ENCODE measurements around the gene CSK. TPM values are rescaled to one million over a fixed set of nuclear protein-coding genes. Genes with fewer than 3 reads are reported as not detected.

The CSK gene
- total and polyA plus RNA-seq, 4 donors: 21.8 to 55.2 (median 32.3) TPM

GRCh38 chr15:74799856-74800558 lies 18.1 kb downstream of the CSK start:
- Histone ChIP-seq H3K27ac (ENCODE audit: low read depth in 1 of 2, low read length in 2 of 2) (no peak overlapping the region), H3K4me1 (ENCODE audit: control insufficient read depth in 1 of 2, insufficient read depth in 2 of 2, low read length in 2 of 2) (no peaks in the 10 kb centered on the region), H3K9me3 (ENCODE audit: control insufficient read depth, low read length) (no peaks in the 10 kb centered on the region), H3K4me3 (ENCODE audit: low read length in 2 of 2) (no peak overlapping the region), H3K36me3 (ENCODE audit: control insufficient read depth in 1 of 2, insufficient read depth in 2 of 2, low read length in 1 of 2) (peaks cover 0 to 1% of the 10 kb centered on the region in 2 donors), H3K27me3 (ENCODE audit: control insufficient read depth in 1 of 2, insufficient read depth in 2 of 2, low read length in 1 of 2) (no peaks in the 10 kb centered on the region)
- intact Hi-C loops (cut with DNase I): loop anchor here in 1 of 2 donors (2.0 to 5.0 kb wide), 2 partner anchors 17 to 33 kb away; partner anchors contain the start of gene CSK
- WGBS, 2 donors: 53 to 54% methylated on average over 18 of the region's 18 CpGs
- peak; percentile 89 for ATAC-seq (ENCODE audit: low FRiP score)
- peak; percentile 86 to 92 for DNase-seq

GRCh38 chr15:74800559-74801094 lies 18.7 kb downstream of the CSK start:
- no peaks in the 10 kb centered on the region for H3K27me3 ChIP-seq (ENCODE audit: control insufficient read depth in 1 of 2, insufficient read depth in 2 of 2, low read length in 1 of 2)
- H3K9me3 ChIP-seq (ENCODE audit: control insufficient read depth, low read length): no peaks in the 10 kb centered on the region
- no peak overlapping the region for H3K4me3 ChIP-seq (ENCODE audit: low read length in 2 of 2)
- ATAC-seq (ENCODE audit: low FRiP score) (no peak), DNase-seq (peak in 1 of 2 donors; percentile 67)
- 81 to 84% methylated on average over 20 of the region's 20 CpGs for WGBS, 2 donors
- peaks cover 0 to 1% of the 10 kb centered on the region in 2 donors for H3K36me3 ChIP-seq (ENCODE audit: control insufficient read depth in 1 of 2, insufficient read depth in 2 of 2, low read length in 1 of 2)
- intact Hi-C loops (cut with DNase I): loop anchor here in 1 of 2 donors (2.0 to 5.0 kb wide), 2 partner anchors 18 to 33 kb away; partner anchors contain the start of gene CSK
- H3K4me1 ChIP-seq (ENCODE audit: control insufficient read depth in 1 of 2, insufficient read depth in 2 of 2, low read length in 2 of 2): no peaks in the 10 kb centered on the region
- H3K27ac ChIP-seq (ENCODE audit: low read depth in 1 of 2, low read length in 2 of 2): no peak overlapping the region

- Histone ChIP-seq H3K4me1 (ENCODE audit: control insufficient read depth in 1 of 2, insufficient read depth in 2 of 2, low read length in 2 of 2) (no peaks in the 10 kb centered on the region), H3K27ac (ENCODE audit: low read depth in 1 of 2, low read length in 2 of 2) (no peak overlapping the region), H3K27me3 (ENCODE audit: control insufficient read depth in 1 of 2, insufficient read depth in 2 of 2, low read length in 1 of 2) (no peaks in the 10 kb centered on the region), H3K36me3 (ENCODE audit: control insufficient read depth in 1 of 2, insufficient read depth in 2 of 2, low read length in 1 of 2) (peaks cover 0 to 1% of the 10 kb centered on the region in 2 donors), H3K4me3 (ENCODE audit: low read length in 2 of 2) (no peak overlapping the region), H3K9me3 (ENCODE audit: control insufficient read depth, low read length) (no peaks in the 10 kb centered on the region)
- WGBS, 2 donors: 83 to 86% methylated on average over 18 of the region's 18 CpGs
- intact Hi-C loops (cut with DNase I): loop anchor here in 1 of 2 donors (2.0 to 5.0 kb wide), 2 partner anchors 19 to 34 kb away; partner anchors contain the start of gene CSK
- DNase-seq: no peak
- no peak for ATAC-seq (ENCODE audit: low FRiP score)
Measured at GRCh38 chr15:74801311-74801997, 19.6 kb downstream of the CSK start.

- DNase-seq (peak in 1 of 2 donors; percentile 56), ATAC-seq (ENCODE audit: low FRiP score) (no peak)
- no peak overlapping the region for H3K4me3 ChIP-seq (ENCODE audit: low read length in 2 of 2)
- no peak overlapping the region for H3K27ac ChIP-seq (ENCODE audit: low read depth in 1 of 2, low read length in 2 of 2)
- WGBS, 2 donors: 87 to 89% methylated on average over 20 of the region's 20 CpGs
- H3K9me3 ChIP-seq (ENCODE audit: control insufficient read depth, low read length): no peaks in the 10 kb centered on the region
- no peaks in the 10 kb centered on the region for H3K4me1 ChIP-seq (ENCODE audit: control insufficient read depth in 1 of 2, insufficient read depth in 2 of 2, low read length in 2 of 2)
- peaks cover 0 to 1% of the 10 kb centered on the region in 2 donors for H3K36me3 ChIP-seq (ENCODE audit: control insufficient read depth in 1 of 2, insufficient read depth in 2 of 2, low read length in 1 of 2)
- no peaks in the 10 kb centered on the region for H3K27me3 ChIP-seq (ENCODE audit: control insufficient read depth in 1 of 2, insufficient read depth in 2 of 2, low read length in 1 of 2)
- intact Hi-C loops (cut with DNase I): loop anchor here in 1 of 2 donors (5.0 kb wide), 1 partner anchor 35 kb away; no protein-coding TSS in a partner anchor
Measured at GRCh38 chr15:74802290-74802689, 20.4 kb downstream of the CSK start.

GRCh38 chr15:74802862-74803447 lies 21.1 kb downstream of the CSK start:
- DNase-seq (no peak), ATAC-seq (ENCODE audit: low FRiP score) (no peak)
- H3K4me1 ChIP-seq (ENCODE audit: control insufficient read depth in 1 of 2, insufficient read depth in 2 of 2, low read length in 2 of 2): no peaks in the 10 kb centered on the region
- H3K36me3 ChIP-seq (ENCODE audit: control insufficient read depth in 1 of 2, insufficient read depth in 2 of 2, low read length in 1 of 2): peaks cover 0 to 1% of the 10 kb centered on the region in 2 donors
- 88 to 89% methylated on average over 31 of the region's 31 CpGs for WGBS, 2 donors
- no peak overlapping the region for H3K4me3 ChIP-seq (ENCODE audit: low read length in 2 of 2)
- H3K27me3 ChIP-seq (ENCODE audit: control insufficient read depth in 1 of 2, insufficient read depth in 2 of 2, low read length in 1 of 2): no peaks in the 10 kb centered on the region
- H3K9me3 ChIP-seq (ENCODE audit: control insufficient read depth, low read length): no peaks in the 10 kb centered on the region
- intact Hi-C loops (cut with DNase I): loop anchor here in 1 of 2 donors (5.0 kb wide), 1 partner anchor 36 kb away; no protein-coding TSS in a partner anchor
- no peak overlapping the region for H3K27ac ChIP-seq (ENCODE audit: low read depth in 1 of 2, low read length in 2 of 2)

GRCh38 chr15:74804935-74805334 lies 23.1 kb downstream of the CSK start:
- no peak for DNase-seq
- 59 to 65% methylated on average over 6 of the region's 6 CpGs for WGBS, 2 donors
- no peak overlapping the region for H3K4me3 ChIP-seq (ENCODE audit: low read length in 2 of 2)

GRCh38 chr15:74807282-74807681 lies 25.4 kb downstream of the CSK start:
- Histone ChIP-seq H3K4me3 (ENCODE audit: low read length in 2 of 2) (no peak overlapping the region), H3K27me3 (ENCODE audit: control insufficient read depth in 1 of 2, insufficient read depth in 2 of 2, low read length in 1 of 2) (no peaks in the 10 kb centered on the region), H3K9me3 (ENCODE audit: control insufficient read depth, low read length) (no peaks in the 10 kb centered on the region), H3K36me3 (ENCODE audit: control insufficient read depth in 1 of 2, insufficient read depth in 2 of 2, low read length in 1 of 2) (no peaks in the 10 kb centered on the region), H3K27ac (ENCODE audit: low read depth in 1 of 2, low read length in 2 of 2) (no peak overlapping the region), H3K4me1 (ENCODE audit: control insufficient read depth in 1 of 2, insufficient read depth in 2 of 2, low read length in 2 of 2) (no peaks in the 10 kb centered on the region)
- DNase-seq (no peak), ATAC-seq (ENCODE audit: low FRiP score) (peak; percentile 35)
- 54 to 55% methylated on average over 5 of the region's 5 CpGs for WGBS, 2 donors
- intact Hi-C loops (cut with DNase I): loop anchor here in 1 of 2 donors (5.0 kb wide), 1 partner anchor 35 kb away; no protein-coding TSS in a partner anchor

More at GRCh38 chr15:74804935-74805334, 23.1 kb downstream of the CSK start:
- no peaks in the 10 kb centered on the region for H3K27me3 ChIP-seq (ENCODE audit: control insufficient read depth in 1 of 2, insufficient read depth in 2 of 2, low read length in 1 of 2)
- no peaks in the 10 kb centered on the region for H3K9me3 ChIP-seq (ENCODE audit: control insufficient read depth, low read length)
- no peak overlapping the region for H3K27ac ChIP-seq (ENCODE audit: low read depth in 1 of 2, low read length in 2 of 2)
- ATAC-seq (ENCODE audit: low FRiP score): no peak
- no peaks in the 10 kb centered on the region for H3K4me1 ChIP-seq (ENCODE audit: control insufficient read depth in 1 of 2, insufficient read depth in 2 of 2, low read length in 2 of 2)
- intact Hi-C loops (cut with DNase I): loop anchor here (5.0 kb wide), 2 partner anchors 33 to 38 kb away; no protein-coding TSS in a partner anchor
- H3K36me3 ChIP-seq (ENCODE audit: control insufficient read depth in 1 of 2, insufficient read depth in 2 of 2, low read length in 1 of 2): peaks cover 0 to 1% of the 10 kb centered on the region in 2 donors

- intact Hi-C loops (cut with DNase I): loop anchor here in 1 of 2 donors (5.0 kb wide), 1 partner anchor 36 kb away; no protein-coding TSS in a partner anchor
- ATAC-seq (ENCODE audit: low FRiP score): no peak
- no peak overlapping the region for H3K27ac ChIP-seq (ENCODE audit: low read depth in 1 of 2, low read length in 2 of 2)
- no peaks in the 10 kb centered on the region for H3K4me1 ChIP-seq (ENCODE audit: control insufficient read depth in 1 of 2, insufficient read depth in 2 of 2, low read length in 2 of 2)
- no peaks in the 10 kb centered on the region for H3K9me3 ChIP-seq (ENCODE audit: control insufficient read depth, low read length)
- no peaks in the 10 kb centered on the region for H3K27me3 ChIP-seq (ENCODE audit: control insufficient read depth in 1 of 2, insufficient read depth in 2 of 2, low read length in 1 of 2)
- H3K4me3 ChIP-seq (ENCODE audit: low read length in 2 of 2): no peak overlapping the region
- no peaks in the 10 kb centered on the region for H3K36me3 ChIP-seq (ENCODE audit: control insufficient read depth in 1 of 2, insufficient read depth in 2 of 2, low read length in 1 of 2)
- no peak for DNase-seq
- WGBS, 2 donors: 64 to 77% methylated on average over 18 of the region's 18 CpGs
Measured at GRCh38 chr15:74808078-74808839, 26.4 kb downstream of the CSK start.

Measured in aorta (tissue), 5 donors.